AG04450 (cell line): ENCODE results near the gene SLC7A10. TPM values are rescaled to one million over a fixed set of nuclear protein-coding genes. Genes with fewer than 3 reads are reported as not detected.

Source experiments
- CTCF ChIA-PET: fragments of 300-600, 350-600 bp; formaldehyde crosslinking; extraction: SDS; loops from one replicate; lab custom pipeline; 2022; ENCODE audit warnings: antibody characterized with exemption, inconsistent platforms; lab: Charles Lee
- POLR2A ChIA-PET: fragments of 350-600 bp; formaldehyde crosslinking; extraction: SDS; loops from one replicate; lab custom pipeline; 2021; ENCODE audit warnings: antibody characterized with exemption, inconsistent platforms; lab: Yijun Ruan, JAX
- DNase-seq: peaks from one replicate; pipeline ENCODE4 v3.0.0-alpha.2; 2011; ENCODE audit warnings: low read depth, low spot score
- H3K27ac ChIP-seq: one replicate; pipeline ENCODE4 v1.5.1; 2012; ENCODE audit warnings: low read depth, low read length, control low read depth
- H3K27me3 ChIP-seq: one replicate; pipeline ENCODE4 v1.6.0; 2012; ENCODE audit warnings: low read length; ENCODE audit not compliant: control insufficient read depth, insufficient read depth
- H3K4me3 ChIP-seq: 2 replicates; pipeline ENCODE4 v1.5.1; 2011; ENCODE audit warnings: mild to moderate bottlenecking, low read depth, low read length, control low read depth
- H3K9me3 ChIP-seq: 2 replicates; pipeline ENCODE4 v1.5.1; 2012; ENCODE audit warnings: low read length; ENCODE audit not compliant: control insufficient read depth, insufficient read depth
- polyA plus RNA-seq: library from polyadenylated mRNA; depleted of rRNA; stranded (reverse); fragments of >200 nt; gene quantifications from 2 replicates; pipeline ENCODE4 v1.2.3, GENCODE V29; 2011
- TF ChIP-seq, protein P1 (sequence below): IDR thresholded peaks from 2 replicates; pipeline ENCODE4 v1.5.1; 2011; ENCODE audit warnings: low read depth, low read length, control low read depth, inconsistent platforms

The SLC7A10 gene
- polyA plus RNA-seq, 1 experiment, result not detected

GRCh38 chr19:33254245-33254824 lies 28.7 kb upstream of the SLC7A10 start:
- Histone ChIP-seq H3K9me3 (no peaks in the 10 kb centered on the region; the same call in 1 of the 2 replicates), H3K4me3 (no peak overlapping the region), H3K27ac (no peak overlapping the region), H3K27me3 (peaks cover 1% of the 10 kb centered on the region)
- ChIA-PET CTCF (no interaction called here), POLR2A (no interaction called here)
- DNase-seq, result no peak
- TF ChIP-seq, protein P1, sequence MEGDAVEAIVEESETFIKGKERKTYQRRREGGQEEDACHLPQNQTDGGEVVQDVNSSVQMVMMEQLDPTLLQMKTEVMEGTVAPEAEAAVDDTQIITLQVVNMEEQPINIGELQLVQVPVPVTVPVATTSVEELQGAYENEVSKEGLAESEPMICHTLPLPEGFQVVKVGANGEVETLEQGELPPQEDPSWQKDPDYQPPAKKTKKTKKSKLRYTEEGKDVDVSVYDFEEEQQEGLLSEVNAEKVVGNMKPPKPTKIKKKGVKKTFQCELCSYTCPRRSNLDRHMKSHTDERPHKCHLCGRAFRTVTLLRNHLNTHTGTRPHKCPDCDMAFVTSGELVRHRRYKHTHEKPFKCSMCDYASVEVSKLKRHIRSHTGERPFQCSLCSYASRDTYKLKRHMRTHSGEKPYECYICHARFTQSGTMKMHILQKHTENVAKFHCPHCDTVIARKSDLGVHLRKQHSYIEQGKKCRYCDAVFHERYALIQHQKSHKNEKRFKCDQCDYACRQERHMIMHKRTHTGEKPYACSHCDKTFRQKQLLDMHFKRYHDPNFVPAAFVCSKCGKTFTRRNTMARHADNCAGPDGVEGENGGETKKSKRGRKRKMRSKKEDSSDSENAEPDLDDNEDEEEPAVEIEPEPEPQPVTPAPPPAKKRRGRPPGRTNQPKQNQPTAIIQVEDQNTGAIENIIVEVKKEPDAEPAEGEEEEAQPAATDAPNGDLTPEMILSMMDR, result no peak

DNA sequence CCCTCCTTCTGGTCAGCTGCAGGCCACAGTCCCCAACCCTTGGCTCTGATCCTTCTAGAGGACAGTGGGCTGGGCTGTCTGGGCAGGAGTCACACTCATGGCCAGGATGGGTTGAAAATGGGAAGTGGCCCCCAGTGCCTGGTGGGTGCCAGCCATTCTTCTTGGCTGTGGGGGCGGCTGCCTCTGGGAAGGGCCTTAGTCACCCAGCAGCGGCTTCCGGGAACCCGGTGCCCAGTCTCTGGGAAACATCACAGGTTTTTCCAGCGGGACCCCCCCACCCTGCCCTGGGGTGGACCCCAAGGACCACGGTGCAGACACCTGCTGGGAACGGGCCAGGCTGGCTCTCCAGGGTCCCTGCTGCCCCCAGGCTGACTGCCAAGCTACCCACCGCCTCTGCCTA lies 27.3 kb upstream of the SLC7A10 start:
- POLR2A ChIA-PET, result no interaction called here
- H3K27me3 ChIP-seq, result no peaks in the 10 kb centered on the region
- H3K27ac ChIP-seq, result no peak overlapping the region
- CTCF ChIA-PET, result no interaction called here
- DNase-seq, result no peak
- no peaks in the 10 kb centered on the region; the same call in 1 of the 2 replicates for H3K9me3 ChIP-seq
- TF ChIP-seq, protein P1, result no peak
- H3K4me3 ChIP-seq, result no peak overlapping the region

DNA sequence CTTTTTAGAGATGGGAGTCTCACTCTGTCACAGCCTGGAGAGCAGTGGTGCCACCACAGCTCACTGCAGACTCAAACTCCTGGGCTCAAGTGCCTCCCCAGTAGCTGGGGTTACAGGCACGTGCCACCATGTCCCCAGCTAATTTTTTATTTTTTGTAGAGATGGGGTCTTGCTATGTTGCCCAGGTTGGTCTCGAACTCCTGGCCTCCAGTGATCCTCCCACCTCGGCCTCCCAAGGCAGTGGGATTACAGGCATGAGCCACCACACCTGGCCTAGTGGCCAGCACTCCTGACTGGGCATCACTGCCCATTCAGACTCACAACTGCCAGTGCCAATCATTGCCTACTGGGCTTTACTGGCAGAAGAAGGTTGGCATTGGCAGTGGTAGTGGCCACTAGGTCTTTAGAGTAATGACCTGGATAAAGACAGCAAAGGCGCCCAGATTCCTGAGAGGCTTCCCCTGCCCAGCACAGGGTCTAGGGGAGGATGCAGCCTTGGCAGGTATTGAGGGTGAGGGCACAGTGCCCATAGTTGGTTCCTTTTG lies 26.8 kb upstream of the SLC7A10 start:
- POLR2A ChIA-PET, result no interaction called here
- Histone ChIP-seq H3K27me3 (no peaks in the 10 kb centered on the region), H3K4me3 (no peak overlapping the region), H3K9me3 (no peaks in the 10 kb centered on the region; the same call in 1 of the 2 replicates), H3K27ac (no peak overlapping the region)
- CTCF ChIA-PET, result no interaction called here
- TF ChIP-seq, protein P1, result no peak
- DNase-seq, result no peak

GRCh38 chr19:33251526-33252090 lies 26.0 kb upstream of the SLC7A10 start:
- TF ChIP-seq, protein P1, result no peak
- no peak for DNase-seq
- Histone ChIP-seq H3K27me3 (no peaks in the 10 kb centered on the region), H3K4me3 (no peak overlapping the region), H3K27ac (no peak overlapping the region), H3K9me3 (no peaks in the 10 kb centered on the region; the same call in 1 of the 2 replicates)
- ChIA-PET CTCF (no interaction called here), POLR2A (no interaction called here)

- H3K27me3 ChIP-seq, result no peaks in the 10 kb centered on the region
- no peak for DNase-seq
- H3K9me3 ChIP-seq, result peaks cover 3% of the 10 kb centered on the region
- ChIA-PET POLR2A (no interaction called here), CTCF (no interaction called here)
- H3K27ac ChIP-seq, result no peak overlapping the region
- no peak overlapping the region for H3K4me3 ChIP-seq
- TF ChIP-seq, protein P1, result no peak
These were observed 25.4 kb upstream of the SLC7A10 start for GRCh38 chr19:33251076-33251475.
